ENCODE measurements around the gene ARSH. TPM values are rescaled to one million over a fixed set of nuclear protein-coding genes. Genes with fewer than 3 reads are reported as not detected.

Gene ARSH
- total and polyA plus RNA-seq, 12 donors = not detected

DNA sequence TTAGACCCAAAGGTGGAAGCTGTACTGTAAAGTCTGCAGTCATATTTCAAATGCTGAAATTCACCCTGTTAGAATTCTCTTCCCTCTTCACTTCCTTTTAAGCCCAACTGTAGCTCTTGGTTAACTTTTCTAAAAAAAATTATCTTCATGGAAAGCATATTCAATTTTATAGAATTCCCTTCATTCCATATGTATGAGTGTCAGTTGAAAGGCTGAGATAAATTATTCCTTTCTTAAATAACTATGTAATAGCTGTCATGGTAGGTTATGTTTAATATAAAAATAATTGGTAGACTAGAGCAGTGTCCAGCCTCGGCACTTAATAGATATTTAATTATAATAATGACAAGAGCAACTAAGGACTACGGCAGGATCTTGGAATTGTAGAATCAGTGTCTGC, 16.8 kb upstream of the ARSH start:
- TF ChIP-seq, protein P1, sequence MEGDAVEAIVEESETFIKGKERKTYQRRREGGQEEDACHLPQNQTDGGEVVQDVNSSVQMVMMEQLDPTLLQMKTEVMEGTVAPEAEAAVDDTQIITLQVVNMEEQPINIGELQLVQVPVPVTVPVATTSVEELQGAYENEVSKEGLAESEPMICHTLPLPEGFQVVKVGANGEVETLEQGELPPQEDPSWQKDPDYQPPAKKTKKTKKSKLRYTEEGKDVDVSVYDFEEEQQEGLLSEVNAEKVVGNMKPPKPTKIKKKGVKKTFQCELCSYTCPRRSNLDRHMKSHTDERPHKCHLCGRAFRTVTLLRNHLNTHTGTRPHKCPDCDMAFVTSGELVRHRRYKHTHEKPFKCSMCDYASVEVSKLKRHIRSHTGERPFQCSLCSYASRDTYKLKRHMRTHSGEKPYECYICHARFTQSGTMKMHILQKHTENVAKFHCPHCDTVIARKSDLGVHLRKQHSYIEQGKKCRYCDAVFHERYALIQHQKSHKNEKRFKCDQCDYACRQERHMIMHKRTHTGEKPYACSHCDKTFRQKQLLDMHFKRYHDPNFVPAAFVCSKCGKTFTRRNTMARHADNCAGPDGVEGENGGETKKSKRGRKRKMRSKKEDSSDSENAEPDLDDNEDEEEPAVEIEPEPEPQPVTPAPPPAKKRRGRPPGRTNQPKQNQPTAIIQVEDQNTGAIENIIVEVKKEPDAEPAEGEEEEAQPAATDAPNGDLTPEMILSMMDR (IDR thresholded peaks at IDR 0.05) = no peak
- no peak for ATAC-seq
- H3K27me3 ChIP-seq = peaks cover 0 to 12% (median 0%) of the 10 kb centered on the region in 7 donors

DNA sequence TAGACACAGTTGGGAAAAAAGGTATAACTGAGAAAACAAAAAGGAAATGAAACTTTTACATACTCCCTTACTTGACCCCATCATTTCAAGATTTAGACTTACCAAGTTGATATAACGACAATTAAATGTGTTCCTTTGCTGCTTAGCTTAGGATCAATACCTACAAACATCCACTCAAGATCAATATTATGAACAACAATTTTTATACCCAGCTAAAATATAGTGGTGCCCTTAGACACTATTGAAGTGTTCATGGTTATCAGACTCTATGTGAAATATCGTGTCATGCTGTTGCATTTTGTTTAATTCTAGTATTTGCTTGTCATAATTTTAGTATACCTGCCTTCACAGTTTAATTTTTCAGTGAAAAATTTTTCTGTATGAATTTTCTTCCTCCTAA, 4.2 kb downstream of the ARSH start:
- Histone ChIP-seq H3K27me3 (no peaks in the 10 kb centered on the region), H3K4me1 (no peaks in the 10 kb centered on the region), H3K9me3 (peaks cover 0 to 63% (median 0%) of the 10 kb centered on the region in 11 donors), H3K4me3 (no peak overlapping the region), H3K27ac (no peak overlapping the region), H3K36me3 (no peaks in the 10 kb centered on the region)
- intact Hi-C loops (cut with DNase I) = no loop called here
- TF ChIP-seq, protein P1 (IDR thresholded peaks at IDR 0.05) = no peak
- 75 to 77% methylated on average over 2 of the region's 2 CpGs for WGBS, 2 donors
- DNase-seq = no peak
- no peak for ATAC-seq

More for the DNA sequence above, 16.8 kb upstream of the ARSH start:
- intact Hi-C loops (cut with DNase I) = no loop called here
- Histone ChIP-seq H3K36me3 (no peaks in the 10 kb centered on the region), H3K9me3 (no peaks in the 10 kb centered on the region), H3K27ac (no peak overlapping the region), H3K4me3 (no peak overlapping the region), H3K4me1 (no peaks in the 10 kb centered on the region)
- DNase-seq = no peak
- WGBS, 2 donors = 71 to 79% methylated on average over 2 of the region's 2 CpGs

- DNase-seq (no peak), ATAC-seq (no peak)
- no peak overlapping the region for H3K27ac ChIP-seq
- intact Hi-C loops (cut with DNase I) = no loop called here
- H3K27me3 ChIP-seq = no peaks in the 10 kb centered on the region
- H3K9me3 ChIP-seq = peaks cover 0 to 18% (median 0%) of the 10 kb centered on the region in 11 donors
- no peaks in the 10 kb centered on the region for H3K36me3 ChIP-seq
- no peak overlapping the region for H3K4me3 ChIP-seq
- TF ChIP-seq, protein P1 (IDR thresholded peaks at IDR 0.05) = no peak
- H3K4me1 ChIP-seq = no peaks in the 10 kb centered on the region
These were observed 11.1 kb downstream of the ARSH start for GRCh38 chrX:3017492-3017891.

- no peaks in the 10 kb centered on the region for H3K36me3 ChIP-seq
- WGBS, 2 donors = 68 to 74% methylated on average over 8 of the region's 8 CpGs
- intact Hi-C loops (cut with DNase I) = no loop called here
- no peak for DNase-seq
- H3K27me3 ChIP-seq = peaks cover 0 to 7% (median 0%) of the 10 kb centered on the region in 7 donors
- H3K4me1 ChIP-seq = no peaks in the 10 kb centered on the region
- ATAC-seq = no peak
- TF ChIP-seq, protein P1 (IDR thresholded peaks at IDR 0.05) = no peak
- H3K9me3 ChIP-seq = no peaks in the 10 kb centered on the region
- H3K4me3 ChIP-seq = no peak overlapping the region
- H3K27ac ChIP-seq = no peak overlapping the region
These were observed 17.8 kb downstream of the ARSH start for GRCh38 chrX:3024176-3024575.

Data from heart right ventricle (tissue), 16 donors.